Islet precursor cell (in vitro differentiated cells): ENCODE data around the gene ITGA3.

Experiments used
- DNase-seq: peaks from one replicate; pipeline ENCODE4 v3.0.0-alpha.2; 2018

ITGA3 gene

DNA sequence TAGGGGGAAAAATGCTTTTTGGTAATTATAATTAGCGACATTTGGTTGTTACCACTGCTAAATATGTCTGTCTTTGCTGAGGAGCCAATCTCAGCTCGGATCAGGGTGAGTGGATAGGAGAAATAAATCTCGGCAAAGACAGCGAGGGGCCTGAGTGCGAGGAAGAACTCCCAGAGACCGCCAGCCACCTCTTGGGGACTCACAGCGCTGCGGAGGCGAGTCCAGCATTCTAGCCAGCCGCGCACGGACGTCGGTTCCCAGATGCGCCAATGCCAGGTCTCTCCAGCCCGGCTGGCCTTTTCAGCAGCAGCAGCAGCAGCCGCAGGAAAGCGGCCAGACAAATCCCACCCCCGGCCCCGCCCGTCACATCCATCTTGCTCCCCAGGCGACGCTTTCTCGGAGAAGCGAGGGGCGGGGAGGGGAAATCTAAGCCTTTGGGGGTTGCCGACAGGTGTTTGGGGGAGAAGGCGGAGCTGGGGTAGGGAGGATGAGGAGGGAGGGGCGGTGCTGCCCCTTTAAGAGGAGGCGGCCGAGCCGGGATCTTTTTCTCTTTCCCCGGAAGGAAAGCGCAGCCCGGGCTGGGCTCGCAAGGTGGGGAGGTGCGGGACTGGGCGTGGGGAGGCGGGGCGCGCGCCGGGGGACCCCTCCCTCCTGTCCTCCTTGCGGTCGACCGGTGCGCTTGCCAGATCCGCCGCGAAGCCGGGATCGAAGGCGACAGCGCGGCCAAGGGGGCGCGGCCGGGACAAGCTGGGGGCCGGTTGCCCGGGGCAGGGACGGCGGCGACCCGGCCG, at the start of gene ITGA3:
Gene ITGA3, plus strand, starts transcription at position 685 of the 791 bp plus-strand sequence. CDS start 330 bp downstream, outside the sequence.
- peak; percentile 98 for DNase-seq

DNA sequence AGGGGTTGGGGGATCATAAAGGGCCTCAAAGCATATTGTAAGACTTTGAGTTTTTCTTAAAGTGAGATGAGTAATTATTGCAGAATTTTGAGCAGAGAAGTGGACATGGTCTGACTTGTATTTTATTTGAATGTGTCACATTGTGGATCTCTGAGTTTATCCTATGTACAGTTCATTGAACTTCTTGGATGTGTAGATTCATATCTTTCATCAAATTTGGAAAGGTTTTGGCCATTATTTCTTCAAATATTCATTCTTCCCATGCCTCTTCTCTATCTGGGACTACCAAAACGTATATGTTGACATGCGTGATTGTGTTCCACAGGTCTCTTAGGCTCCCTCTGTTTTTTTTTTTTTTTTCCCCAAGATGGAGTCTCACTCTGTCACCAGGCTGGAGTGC, 46.6 kb upstream of the ITGA3 start:
- DNase-seq = no peak

DNA sequence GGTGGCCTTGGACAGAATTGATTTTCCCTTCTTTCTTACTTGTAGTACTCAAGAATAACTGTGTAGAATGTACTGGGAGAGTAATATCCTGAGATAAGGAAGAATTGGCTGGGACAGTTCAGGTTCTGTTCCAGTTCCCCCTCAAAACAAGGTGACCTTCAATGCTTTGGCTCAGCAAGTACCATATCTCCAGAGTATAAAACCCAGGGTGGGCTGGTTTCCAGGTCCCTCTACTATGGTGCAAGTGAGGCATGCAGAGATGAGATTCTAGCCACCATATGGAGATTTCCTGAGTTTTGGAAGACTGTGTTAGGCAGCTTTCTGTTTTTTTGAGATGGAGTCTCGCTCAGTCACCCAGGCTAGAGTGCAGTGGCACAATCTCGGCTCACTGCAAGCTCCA, 42.8 kb upstream of the ITGA3 start:
- DNase-seq = peak; percentile 3

DNA sequence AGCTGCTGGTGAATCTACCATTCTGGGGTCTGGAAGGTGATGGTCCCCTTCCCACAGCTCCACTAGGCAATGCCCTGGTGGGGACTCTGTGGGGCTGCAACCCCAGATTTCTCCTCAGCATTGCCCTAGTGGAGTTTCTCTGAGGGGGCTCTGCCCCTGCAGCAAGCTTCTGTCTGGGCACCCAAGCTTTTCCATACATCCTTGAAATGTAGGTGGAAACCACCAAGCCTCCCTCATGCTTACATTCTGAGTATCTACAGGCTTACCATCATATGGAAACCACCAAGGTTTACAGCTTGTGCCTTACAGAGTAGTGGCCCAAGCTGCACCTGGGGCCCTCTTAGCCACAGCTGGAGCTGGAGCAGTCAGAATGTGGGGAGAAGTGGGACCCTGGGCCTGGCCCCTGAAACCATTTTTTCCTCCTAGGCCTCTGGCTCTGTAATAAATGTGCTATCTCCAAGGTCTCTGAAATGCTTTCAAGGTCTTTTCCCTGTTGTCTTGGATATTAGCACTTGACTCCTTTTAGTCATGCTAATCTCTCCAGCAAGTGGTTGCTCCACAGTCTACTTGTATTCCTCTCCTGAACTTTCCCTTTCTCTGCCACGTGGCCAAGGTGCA, 41.3 kb upstream of the ITGA3 start:
- peak; percentile 39 for DNase-seq

DNA sequence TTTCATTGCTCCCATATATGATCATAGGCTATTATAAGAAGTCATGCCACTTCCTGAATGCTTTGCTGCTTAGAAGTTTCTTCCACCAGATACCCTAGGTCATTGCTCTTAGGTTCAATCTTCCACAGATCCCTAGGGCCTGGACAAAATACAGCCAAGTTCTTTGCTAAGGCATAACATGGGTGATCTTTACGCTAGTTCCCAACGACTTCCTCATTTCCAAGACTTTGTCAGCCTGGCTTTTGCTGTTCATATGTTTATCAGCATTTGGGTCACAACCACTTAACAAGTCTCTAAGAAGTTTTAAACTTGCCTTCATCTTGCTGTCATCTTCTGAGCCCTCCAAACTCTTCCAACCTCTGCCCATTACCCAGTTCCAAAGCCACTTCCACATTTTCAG, 40.8 kb upstream of the ITGA3 start:
- DNase-seq = peak; percentile 22

DNA sequence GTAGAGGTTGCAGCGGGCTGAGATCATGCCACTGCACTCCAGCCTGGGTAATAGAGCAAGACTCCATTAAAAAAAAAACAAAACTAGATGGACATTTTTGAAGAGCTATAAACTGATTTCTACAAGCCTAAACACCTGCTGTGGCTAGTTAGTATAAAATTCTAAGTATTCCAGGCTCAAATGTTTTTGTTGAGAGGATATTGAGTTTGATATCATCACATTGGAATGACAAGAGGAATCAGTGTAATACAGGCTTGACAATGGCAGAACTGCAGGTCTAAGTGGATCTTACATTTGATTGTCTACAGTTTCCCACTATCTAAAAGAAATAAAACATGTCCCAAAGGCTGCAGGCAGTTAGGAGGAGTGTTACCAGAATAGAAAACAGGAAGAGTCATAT, 37.0 kb upstream of the ITGA3 start:
- DNase-seq = no peak

DNA sequence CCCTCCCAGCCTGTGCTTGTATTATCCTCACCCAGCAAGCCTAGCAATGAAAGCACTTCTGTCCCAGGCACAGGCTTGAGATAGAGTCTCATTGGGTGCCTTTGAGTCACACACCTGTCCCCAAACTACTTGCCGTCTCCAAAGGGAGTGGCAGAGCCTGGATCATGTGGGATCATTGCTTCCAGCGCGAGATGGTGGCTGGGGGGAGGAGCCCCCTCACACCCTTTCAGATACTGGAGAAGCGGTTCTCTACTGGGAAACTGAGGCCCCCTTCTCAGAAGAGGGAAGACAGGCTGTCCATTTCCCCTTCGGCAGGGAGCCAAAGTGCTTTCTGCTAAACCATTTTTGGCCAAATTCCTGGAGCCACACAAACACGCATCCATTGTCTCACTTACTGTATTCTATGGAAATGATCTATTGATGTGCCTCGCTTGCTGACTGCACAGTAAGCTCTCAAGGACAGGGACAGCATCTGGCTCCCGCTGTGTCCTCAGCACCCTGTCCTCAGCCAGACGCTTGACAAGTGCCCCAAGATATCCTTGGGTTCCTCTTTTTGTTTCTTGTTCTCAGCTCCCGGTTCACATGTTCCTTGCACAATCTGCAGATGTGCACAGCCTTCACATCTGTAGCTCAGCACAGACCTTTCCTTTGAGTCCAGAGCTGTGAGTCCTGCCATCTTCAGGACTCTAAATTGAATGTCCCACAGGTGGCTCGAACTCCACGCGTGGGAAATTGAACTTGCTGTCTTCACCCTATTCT, 34.9 kb upstream of the ITGA3 start:
- DNase-seq = peak; percentile 49

DNA sequence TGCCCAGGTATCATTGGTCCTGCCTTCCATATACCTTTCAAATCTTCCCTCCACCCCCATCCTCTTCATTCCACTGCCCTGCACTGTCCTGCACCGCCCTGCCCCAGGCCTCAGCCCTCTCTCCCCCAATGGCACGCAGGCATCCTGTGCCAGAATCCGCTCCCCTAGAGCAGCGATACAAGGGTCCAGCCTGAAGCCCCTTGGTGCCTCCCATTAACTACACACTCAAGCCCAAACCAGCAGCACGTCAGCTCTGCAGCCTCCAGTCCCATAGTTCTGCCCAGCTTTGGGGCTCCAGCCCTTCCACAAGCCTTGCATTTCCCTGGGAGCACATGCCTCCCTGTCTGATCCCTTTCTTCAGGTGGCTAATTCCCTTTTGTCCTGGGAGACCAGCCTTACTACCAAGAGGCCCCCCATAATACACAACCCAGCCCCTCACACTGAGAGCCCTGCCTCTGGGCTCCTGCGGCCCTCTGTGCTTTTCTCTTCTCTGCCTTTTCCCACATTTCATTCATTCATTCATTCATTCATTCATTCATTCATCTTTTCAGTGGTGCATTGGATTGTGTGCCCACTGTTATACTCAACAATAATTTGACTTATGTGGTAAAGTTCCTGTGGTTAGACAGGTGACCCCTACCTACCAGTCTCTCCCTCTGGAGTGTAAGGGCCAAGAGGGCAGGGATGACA, 34.1 kb upstream of the ITGA3 start:
- peak; percentile 48 for DNase-seq

DNA sequence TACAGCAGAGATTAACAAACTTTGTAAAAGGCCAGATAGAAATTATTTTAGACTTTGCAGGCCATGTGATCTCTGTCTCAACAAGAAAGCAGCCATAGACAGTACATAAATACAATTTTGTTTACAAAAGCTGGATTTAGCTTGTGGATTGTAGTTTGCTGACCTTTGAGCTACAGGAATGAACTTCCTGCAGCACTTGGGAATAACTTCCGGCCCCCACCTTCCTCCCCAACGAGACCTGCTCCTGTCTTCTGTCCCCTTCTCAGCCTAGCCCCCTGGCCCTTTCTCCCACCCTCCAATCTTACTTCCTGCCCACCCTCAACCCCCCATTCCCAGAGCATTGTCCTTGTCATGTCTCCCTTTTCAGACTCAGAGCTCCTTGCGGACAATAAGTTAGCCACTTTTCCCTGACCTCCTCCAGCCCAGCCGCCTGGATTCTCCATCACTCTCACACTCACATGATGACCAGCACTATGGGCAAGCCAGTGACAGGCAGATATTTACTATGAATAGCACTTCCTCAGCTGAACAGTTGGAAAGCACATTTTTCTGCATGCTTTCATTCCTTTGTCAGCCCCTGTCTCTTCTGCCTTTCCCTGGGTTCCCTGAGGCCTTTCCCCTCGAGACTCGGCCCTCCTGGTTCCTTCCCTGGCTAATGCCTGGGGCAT, 33.3 kb upstream of the ITGA3 start:
- DNase-seq = peak; percentile 53

DNA sequence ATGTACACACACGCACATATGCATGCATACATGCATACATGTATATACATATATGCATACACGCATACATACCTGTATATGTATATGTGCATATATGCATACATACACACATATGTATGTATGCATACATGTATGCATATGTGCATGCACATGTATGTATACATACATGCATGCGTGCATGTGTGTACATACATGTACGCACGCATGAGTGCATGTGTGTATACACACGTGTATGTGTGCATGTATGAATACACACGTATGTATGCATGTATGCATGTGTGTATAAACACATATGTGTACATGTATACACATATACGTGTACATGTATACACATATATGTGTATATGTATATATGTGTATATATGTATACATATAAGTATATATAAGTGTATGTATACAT, 32.4 kb upstream of the ITGA3 start:
- DNase-seq = peak; percentile 4

DNA sequence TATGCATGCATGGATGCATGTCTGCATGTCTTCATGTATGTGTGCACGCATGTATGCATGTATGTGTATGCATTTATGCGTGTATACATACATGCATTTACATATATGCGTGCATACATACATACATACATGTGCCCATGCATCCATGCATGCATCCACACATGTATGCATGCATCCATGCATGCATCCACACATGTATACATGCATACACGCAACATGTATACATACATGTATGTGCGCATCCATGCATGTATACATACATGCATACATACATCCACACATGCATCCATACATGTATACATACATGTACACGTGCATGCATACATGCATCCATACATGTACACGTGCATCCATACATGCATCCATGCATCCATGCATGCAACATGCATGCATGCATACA, 31.1 kb upstream of the ITGA3 start:
- no peak for DNase-seq

DNA sequence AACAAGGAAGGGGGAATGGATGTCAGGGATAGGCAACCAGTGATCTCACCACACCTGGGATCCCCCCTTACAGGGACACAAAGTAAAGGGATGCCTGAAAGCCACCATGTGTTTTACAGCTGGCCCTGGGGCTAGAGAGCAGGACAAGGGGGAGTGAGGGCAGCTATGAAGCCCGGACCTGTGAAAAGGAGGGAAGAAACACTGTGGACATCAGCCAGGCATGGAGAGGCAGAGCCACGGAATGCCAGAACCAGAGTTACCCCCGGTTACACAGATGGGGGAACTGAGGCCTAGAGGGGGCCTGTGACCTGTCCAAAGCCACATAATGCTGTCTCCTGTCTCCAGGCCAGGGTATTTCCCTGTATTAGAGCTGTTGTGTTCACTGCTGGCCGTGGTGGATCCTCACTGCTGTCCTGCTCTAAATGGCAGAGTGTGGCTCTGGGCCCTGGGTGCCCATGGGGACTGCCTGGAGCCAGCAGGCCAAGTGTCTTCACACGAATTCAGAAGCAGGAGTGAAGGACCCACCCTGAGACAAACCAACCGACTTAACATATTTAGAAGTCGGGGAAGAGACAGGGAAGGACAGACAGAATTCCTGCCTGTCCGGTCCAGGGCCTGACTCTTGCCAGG, 29.7 kb upstream of the ITGA3 start:
- peak; percentile 58 for DNase-seq

DNA sequence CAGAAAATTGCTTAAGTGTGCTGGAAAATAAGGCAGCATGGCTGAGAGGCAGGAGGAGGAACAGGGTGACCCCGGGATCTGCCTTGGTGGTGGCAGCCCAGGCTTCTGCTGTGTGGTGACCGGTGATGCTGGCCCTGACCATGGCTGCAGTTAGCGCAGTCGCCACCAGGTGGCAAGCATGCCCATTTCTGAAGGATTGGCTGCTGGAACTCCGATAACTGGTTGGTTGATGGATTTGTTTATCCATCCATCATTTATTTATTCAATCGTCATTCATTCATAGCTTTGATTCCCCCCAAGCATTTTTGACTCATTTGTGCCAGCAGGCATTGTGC, 29.1 kb upstream of the ITGA3 start:
- DNase-seq = peak; percentile 94

DNA sequence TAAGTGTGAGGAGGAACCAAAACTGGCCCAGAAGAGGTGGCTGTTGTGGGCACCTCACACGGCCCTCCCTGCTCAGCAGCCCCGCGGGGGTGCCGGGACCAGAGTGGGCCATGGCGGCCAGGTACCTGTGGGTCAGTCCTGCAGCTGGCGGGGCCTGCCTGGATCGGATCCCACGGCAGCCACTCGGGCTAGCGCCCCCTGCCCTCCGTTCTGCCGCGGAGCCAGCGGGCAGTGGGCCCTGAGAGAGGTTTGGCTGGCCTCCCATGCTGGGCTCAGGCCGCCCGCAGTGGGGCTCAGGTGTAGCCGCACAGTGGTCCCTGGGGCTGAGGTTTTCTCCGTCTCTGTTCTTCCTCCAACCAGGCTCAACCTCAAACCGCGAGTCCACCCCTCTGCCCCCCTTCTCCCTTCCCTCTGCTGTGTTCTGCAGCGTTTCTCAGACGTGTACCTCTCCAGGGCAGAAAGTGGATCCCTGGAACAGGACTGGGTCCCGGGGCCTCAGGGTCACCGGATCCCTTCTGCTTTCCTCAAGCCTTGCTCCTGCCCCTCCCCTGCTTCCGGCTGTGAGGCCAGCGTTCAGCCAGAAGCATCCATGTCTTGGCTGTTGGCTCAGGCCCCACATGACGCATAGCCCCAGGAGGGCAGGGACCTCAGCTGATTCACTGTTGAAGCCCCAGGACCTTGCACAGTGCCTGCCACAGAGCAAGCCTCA, 28.6 kb upstream of the ITGA3 start:
- peak; percentile 93 for DNase-seq

DNA sequence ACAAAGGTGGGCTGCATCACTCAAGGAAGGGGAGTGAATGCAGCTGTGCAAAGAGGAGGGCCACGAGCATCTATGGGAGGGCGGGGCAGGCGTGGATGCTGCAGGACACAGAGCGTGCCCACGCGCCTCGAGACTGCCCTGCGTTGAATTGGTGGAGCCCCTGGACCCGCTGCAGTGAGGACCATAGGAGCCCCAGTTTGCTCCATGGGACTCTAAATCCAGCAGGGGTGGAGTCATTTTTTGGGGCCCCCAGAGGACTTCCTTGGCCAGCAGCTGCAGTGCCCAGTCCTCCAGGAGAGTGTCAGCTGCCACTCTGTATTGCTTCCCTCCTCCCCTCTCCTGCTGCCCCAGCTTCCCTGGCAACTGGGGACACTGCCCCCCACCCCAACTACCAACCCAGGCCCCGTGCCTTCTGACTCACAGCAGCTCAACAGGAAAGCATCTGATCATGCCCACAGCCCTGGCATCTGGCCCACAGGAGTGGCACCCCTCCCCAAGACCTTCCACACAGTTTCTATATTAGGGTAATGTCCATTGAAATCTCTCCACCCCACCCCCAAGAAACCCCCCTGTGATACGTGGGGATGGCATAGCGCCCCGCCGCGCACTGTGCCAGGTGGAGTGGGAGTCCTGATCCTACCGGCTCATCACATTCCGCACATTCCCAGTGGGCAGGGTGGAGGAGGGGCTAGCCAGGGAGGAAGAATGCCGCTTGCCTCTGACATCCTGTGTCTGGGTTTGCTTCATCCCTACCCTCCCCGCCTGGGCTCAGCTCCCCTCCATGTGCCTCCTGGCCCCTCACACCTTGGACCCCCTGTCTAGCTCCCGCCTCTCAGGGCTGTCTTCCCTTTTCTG, 27.8 kb upstream of the ITGA3 start:
- DNase-seq = peak; percentile 95

DNA sequence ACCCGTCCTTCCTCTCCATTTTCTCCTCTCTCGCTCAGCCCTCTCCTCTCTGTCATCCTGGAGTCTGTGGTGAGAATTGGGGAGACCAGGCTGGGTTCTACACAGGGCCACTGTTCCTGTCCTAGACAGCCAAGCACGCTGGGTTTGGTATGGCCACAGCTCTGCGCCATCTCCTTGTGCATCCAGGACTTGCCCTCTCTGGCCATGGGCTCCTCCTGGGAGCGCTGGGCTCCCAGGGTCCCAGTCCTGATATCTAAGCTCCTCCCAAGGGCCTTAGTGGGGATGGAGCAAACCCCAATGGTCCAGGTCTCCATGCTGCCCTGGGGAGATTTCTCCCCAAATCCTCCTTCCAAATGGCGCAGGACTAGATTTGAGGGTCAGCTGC, 27.2 kb upstream of the ITGA3 start:
- DNase-seq = no peak

DNA sequence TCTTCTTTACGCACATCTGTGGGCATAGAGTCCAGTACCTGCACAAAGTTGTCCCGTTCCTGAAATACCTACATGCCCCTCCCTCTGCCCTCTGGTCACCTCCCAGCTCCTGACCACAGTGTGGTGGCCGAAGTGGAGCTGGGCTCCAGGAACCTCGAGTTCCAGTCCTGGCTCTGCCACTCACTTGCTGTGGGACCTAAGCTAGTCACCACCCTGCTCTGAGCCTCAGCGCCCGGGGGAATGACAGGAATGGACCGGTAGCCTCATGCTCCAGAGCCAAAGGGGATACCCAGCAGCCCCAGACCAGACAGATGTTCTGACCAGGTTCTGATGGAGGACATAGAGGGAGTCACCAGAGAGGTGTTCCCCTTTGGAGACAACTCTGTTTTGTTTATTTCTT, 26.7 kb upstream of the ITGA3 start:
- peak; percentile 52 for DNase-seq

DNA sequence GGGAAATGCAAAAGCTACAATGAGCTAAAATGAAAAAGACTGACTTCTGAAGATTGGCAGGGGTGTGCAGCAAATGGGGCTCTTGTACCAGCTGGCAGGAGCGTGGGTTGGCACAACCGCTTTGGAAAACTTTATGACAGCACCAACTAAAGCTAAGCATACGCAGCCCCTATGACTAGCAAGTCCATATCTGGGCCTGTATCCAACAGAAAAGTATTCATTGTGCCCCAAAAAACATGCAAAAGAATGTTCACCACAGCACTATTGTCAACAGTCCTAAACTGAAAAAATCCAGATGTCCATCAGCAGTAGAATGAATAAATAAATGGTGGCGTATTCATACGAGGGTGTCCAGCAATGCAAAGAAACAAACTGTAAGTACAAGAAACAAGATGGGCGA, 22.6 kb upstream of the ITGA3 start:
- no peak for DNase-seq

DNA sequence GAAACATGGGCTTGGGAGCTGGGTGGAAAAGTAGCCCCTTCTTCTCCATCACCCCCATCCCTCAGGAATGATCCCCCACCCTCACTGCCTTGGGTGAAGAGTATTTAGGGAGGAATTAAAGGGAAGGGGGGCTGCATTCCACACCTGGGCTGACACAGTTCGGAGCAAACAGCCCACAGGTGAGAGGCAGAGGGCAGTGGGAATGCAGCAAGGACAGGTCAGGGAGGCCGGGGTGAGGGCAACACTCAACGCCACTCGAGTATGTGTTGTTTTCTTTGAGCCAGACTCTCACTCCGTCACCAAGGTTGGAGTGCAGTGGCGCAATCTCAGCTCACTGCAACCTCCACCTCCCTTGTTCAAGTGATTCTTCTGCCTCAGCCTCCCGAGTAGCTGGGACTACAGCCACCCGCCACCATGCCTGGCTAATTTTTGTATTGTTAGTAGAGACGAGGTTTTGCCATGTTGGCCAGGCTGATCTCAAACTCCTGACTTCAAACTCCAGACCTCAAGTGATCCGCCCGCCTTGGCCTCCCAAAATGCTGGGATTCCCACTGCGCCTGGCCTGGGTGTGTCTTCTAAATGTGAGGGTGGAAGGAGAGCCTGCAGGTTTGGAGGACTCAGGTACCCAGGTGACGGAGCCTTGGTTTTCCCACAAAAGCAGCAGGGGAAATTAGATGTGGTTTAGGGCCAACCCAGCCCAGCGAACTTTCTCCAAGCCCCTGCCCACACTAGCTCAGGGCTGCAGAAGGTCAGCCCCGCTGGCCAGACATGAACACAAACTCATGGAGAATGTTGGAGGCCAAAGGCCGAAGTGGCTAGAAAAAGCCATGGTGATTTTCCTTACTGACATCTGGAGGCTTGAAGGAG, 21.2 kb upstream of the ITGA3 start:
- DNase-seq = peak; percentile 76

DNA sequence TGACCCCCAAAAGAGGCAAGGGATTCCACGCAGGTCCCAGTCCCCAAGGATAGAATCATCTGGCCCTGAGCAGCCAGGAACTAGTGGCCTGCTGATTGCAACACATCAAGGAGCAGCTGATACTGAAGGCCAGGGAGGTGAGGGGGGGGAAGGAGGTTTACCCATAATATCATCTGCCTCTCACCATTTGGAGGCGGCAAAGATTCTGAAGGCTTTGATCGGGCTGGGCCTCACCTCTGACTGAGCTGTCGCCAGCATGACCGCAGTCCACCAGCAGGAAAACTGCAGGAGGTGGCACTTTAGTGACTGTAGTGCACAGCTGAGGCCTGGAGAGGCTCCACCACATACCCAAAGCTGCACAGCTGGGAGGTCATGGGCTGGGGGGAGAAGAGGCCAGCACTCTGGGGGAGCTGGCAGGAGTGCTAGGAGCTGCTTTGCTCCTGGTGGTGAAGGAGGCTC, 20.5 kb upstream of the ITGA3 start:
- DNase-seq = peak; percentile 63
